K562 (cell line): ENCODE data around the gene ASIC3. TPM values are rescaled to one million over a fixed set of nuclear protein-coding genes. Genes with fewer than 3 reads are reported as not detected.

Experiments used
- ARHGAP35 ChIP-seq: fragments of 450-650 bp; IDR thresholded peaks from 2 replicates; pipeline ENCODE4 v1.6.1; 2018; ENCODE audit not compliant: partially characterized antibody
- DACH1 ChIP-seq: fragments of 450-650 bp; IDR thresholded peaks from 2 replicates; pipeline ENCODE4 v1.6.1; 2018; ENCODE audit not compliant: partially characterized antibody
- FOXJ2 ChIP-seq: fragments of 200-800 bp; sonication (Bioruptor generic); IDR thresholded peaks from 2 replicates; pipeline ENCODE4 v1.6.1; 2016; ENCODE audit warnings: missing genetic modification characterization, missing compliant biosample characterization
- MIER1 ChIP-seq: fragments of 450-650 bp; IDR thresholded peaks from 2 replicates; pipeline ENCODE4 v1.6.1; 2016; ENCODE audit warnings: antibody characterized with exemption, mild to moderate bottlenecking, low read depth
- NFXL1 ChIP-seq: fragments of 450-650 bp; formaldehyde crosslinking; IDR thresholded peaks from 2 replicates; pipeline ENCODE4 v1.4.0; 2021; ENCODE audit warnings: mild to moderate bottlenecking
- NR1H2 ChIP-seq: sonication (generic); formaldehyde crosslinking; IDR thresholded peaks from 2 replicates; pipeline ENCODE4 v1.4.0; 2020; ENCODE audit warnings: mild to moderate bottlenecking, missing genetic modification reagents
- PATZ1 ChIP-seq: fragments of 250-450 bp; sonication (Bioruptor Pico); IDR thresholded peaks from 2 replicates; pipeline ENCODE4 v1.5.0; 2020; ENCODE audit warnings: mild to moderate bottlenecking, borderline replicate concordance
- PHTF2 ChIP-seq: fragments of 250-450 bp; sonication (Bioruptor Pico); IDR thresholded peaks from 2 replicates; pipeline ENCODE4 v1.5.0; 2021; ENCODE audit warnings: mild to moderate bottlenecking
- PKNOX1 ChIP-seq: fragments of 450-650 bp; IDR thresholded peaks from 2 replicates; pipeline ENCODE4 v1.6.1; 2016
- POLR2B ChIP-seq: fragments of 450-650 bp; IDR thresholded peaks from 2 replicates; pipeline ENCODE4 v1.6.1; 2018; ENCODE audit warnings: low read depth; ENCODE audit not compliant: partially characterized antibody
- PTTG1 ChIP-seq: fragments of 450-650 bp; IDR thresholded peaks from 2 replicates; pipeline ENCODE4 v1.6.1; 2016; ENCODE audit warnings: low read depth, mild to moderate bottlenecking, missing genetic modification characterization, missing compliant biosample characterization
- RFX7 ChIP-seq: fragments of 250-450 bp; sonication (Bioruptor Pico); IDR thresholded peaks from 2 replicates; pipeline ENCODE4 v1.5.1; 2021; ENCODE audit warnings: mild to moderate bottlenecking
- SIX5 ChIP-seq, 2 experiments: IDR thresholded peaks; 2 replicates each; pipeline ENCODE4 v1.6.1; 2011; ENCODE audit warnings: low read length in 2 of 2, borderline replicate concordance in 1 of 2, low read depth in 1 of 2, mild to moderate bottlenecking in 1 of 2, moderate library complexity in 1 of 2; ENCODE audit not compliant: insufficient read depth in 1 of 2
- SMARCE1 ChIP-seq: fragments of 450-650 bp; IDR thresholded peaks from 2 replicates; pipeline ENCODE4 v1.7.1; 2016; ENCODE audit warnings: mild to moderate bottlenecking
- SP1 ChIP-seq: sonication (generic); formaldehyde crosslinking; IDR thresholded peaks from 2 replicates; pipeline ENCODE4 v1.8.1; 2022; ENCODE audit warnings: mild to moderate bottlenecking, missing genetic modification reagents
- TCF3 ChIP-seq: sonication (generic); formaldehyde crosslinking; IDR thresholded peaks from 2 replicates; pipeline ENCODE4 v1.4.0; 2020; ENCODE audit warnings: mild to moderate bottlenecking, missing genetic modification reagents
- TRIM24 ChIP-seq, 2 experiments: fragments of 450-650 bp; IDR thresholded peaks; 2 replicates each; pipeline ENCODE4 v1.6.1; 2016
- TSHZ1 ChIP-seq: fragments of 250-450 bp; sonication (Bioruptor Pico); IDR thresholded peaks from 2 replicates; pipeline ENCODE4 v1.4.0; 2020; ENCODE audit warnings: mild to moderate bottlenecking, moderate library complexity
- ZBTB2 ChIP-seq: fragments of 450-650 bp; IDR thresholded peaks from 2 replicates; pipeline ENCODE4 v1.6.1; 2016; ENCODE audit warnings: antibody characterized with exemption
- polyA plus RNA-seq, 8 experiments: library from polyadenylated mRNA; depleted of rRNA in 4 of 8; stranded (reverse) in 5 of 8; unstranded in 3 of 8; fragments of >200 nt; fragmentation: Nextera tagmentation in 2 of 8; fragmentation: Illumina TruSeq in 1 of 8; extraction: Ambion mirVana in 2 of 8; extraction: Trizol in 1 of 8; gene quantifications; 2 replicates each; pipeline versions ENCODE4 v1.2.1 to v1.2.3, GENCODE V29; 2011 to 2014; ENCODE audit warnings: inconsistent platforms in 1 of 8, missing spikeins in 1 of 8
- total RNA-seq, 7 experiments: library from RNA; depleted of rRNA in 6 of 7; stranded (reverse); fragments of >200 nt in 6 of 7; fragmentation: Illumina TruSeq in 2 of 7; extraction: Trizol in 2 of 7; gene quantifications; 2 replicates each; pipeline versions ENCODE4 v1.2.1 to v1.2.3, GENCODE V29; 2011 to 2021; ENCODE audit warnings: low replicate concordance in 1 of 7

ASIC3 gene
- total and polyA plus RNA-seq, 9 of the 15 experiments (the other 6 are each of a cell fraction or from before 2014, with no cell fraction given): 0.11 to 5.0 (median 0.87) TPM

GRCh38 chr7:151083071-151083823, 34.9 kb downstream of the ASIC3 start, which contains the start of gene TMUB1 (continued):
- TF ChIP-seq ZBTB2: peak; percentile 87; the same call in 1 of the 2 replicates
- TF ChIP-seq SMARCE1: no peak
- TF ChIP-seq ARHGAP35: no peak
- peak; percentile 59; the same call in 1 of the 2 replicates for TF ChIP-seq PKNOX1
- TF ChIP-seq NFXL1 (CRISPR knock-in tag): no peak
- TF ChIP-seq SP1 (CRISPR knock-in tag): peak; percentile 59
- TF ChIP-seq FOXJ2 (tag): no peak
- TF ChIP-seq TRIM24 (IDR thresholded peaks at IDR 0.05): no peak
- no peak for TF ChIP-seq POLR2B
- TF ChIP-seq SIX5 (IDR thresholded peaks at IDR 0.05; ENCODE audit: borderline replicate concordance in 1 of 2, insufficient read depth in 1 of 2, low read depth in 1 of 2, low read length in 2 of 2): peak; percentile 67 to 76; a peak in 3 of 4 replicates
- TF ChIP-seq TSHZ1: no peak
- no peak for TF ChIP-seq PTTG1 (tag)
- TF ChIP-seq PATZ1 (CRISPR knock-in tag): no peak
- TF ChIP-seq DACH1: peak; percentile 60
- TF ChIP-seq PHTF2 (CRISPR knock-in tag): no peak
- TF ChIP-seq MIER1: no peak
- TF ChIP-seq RFX7: no peak
- 0 out of 2 replicates have a peak, but pooled peaks have one; percentile 15 for TF ChIP-seq TCF3 (CRISPR knock-in tag)
- TF ChIP-seq NR1H2 (CRISPR knock-in tag): no peak
